LNCaP clone FGC (cell line): Measurements from ENCODE around the gene HEATR5A.
A peak's percentile ranks its signal among the peaks of the same experiment; 100 is the strongest.

Source experiments
- DNase-seq: peaks from one replicate; pipeline ENCODE4 v3.0.0-alpha.2; 2011; ENCODE audit warnings: low read depth
- H3K4me3 ChIP-seq: 2 replicates; pipeline ENCODE4 v1.5.1; 2011; ENCODE audit warnings: mild to moderate bottlenecking, low read depth, low read length, control low read depth
- CTCF ChIP-seq: IDR thresholded peaks from 2 replicates; pipeline ENCODE4 v1.5.1; 2012; ENCODE audit warnings: mild to moderate bottlenecking; ENCODE audit not compliant: control insufficient read depth, insufficient read depth; ENCODE audit errors: extremely low read depth

The HEATR5A gene

GRCh38 chr14:31403707-31404106, 16.6 kb downstream of the HEATR5A start:
- no peak for TF ChIP-seq CTCF
- DNase-seq = no peak
- H3K4me3 ChIP-seq = no peak overlapping the region

GRCh38 chr14:31402764-31403439, 17.4 kb downstream of the HEATR5A start:
- no peak overlapping the region for H3K4me3 ChIP-seq
- TF ChIP-seq CTCF = no peak
- DNase-seq = no peak

GRCh38 chr14:31401369-31401932, 18.9 kb downstream of the HEATR5A start:
- no peak overlapping the region for H3K4me3 ChIP-seq
- no peak for DNase-seq
- no peak for TF ChIP-seq CTCF

GRCh38 chr14:31400031-31400638, 20.2 kb downstream of the HEATR5A start:
- TF ChIP-seq CTCF = no peak
- no peak for DNase-seq
- no peak overlapping the region for H3K4me3 ChIP-seq

GRCh38 chr14:31395572-31396205, 24.7 kb downstream of the HEATR5A start:
- TF ChIP-seq CTCF = no peak
- peak; percentile 50 for DNase-seq

GRCh38 chr14:31395119-31395518, 25.2 kb downstream of the HEATR5A start:
- no peak for DNase-seq
- no peak for TF ChIP-seq CTCF
- H3K4me3 ChIP-seq = no peak overlapping the region

More at GRCh38 chr14:31395572-31396205, 24.7 kb downstream of the HEATR5A start:
- H3K4me3 ChIP-seq = no peak overlapping the region
